ENCODE data around the gene ETV6. TPM values are rescaled to one million over a fixed set of nuclear protein-coding genes. Genes with fewer than 3 reads are reported as not detected.
A peak's percentile ranks its signal among the peaks of the same experiment; 100 is the strongest.

ETV6 gene
- total RNA-seq, 6 experiments from 2014 or later: 14.6 to 20.5 (median 16.6) TPM

DNA sequence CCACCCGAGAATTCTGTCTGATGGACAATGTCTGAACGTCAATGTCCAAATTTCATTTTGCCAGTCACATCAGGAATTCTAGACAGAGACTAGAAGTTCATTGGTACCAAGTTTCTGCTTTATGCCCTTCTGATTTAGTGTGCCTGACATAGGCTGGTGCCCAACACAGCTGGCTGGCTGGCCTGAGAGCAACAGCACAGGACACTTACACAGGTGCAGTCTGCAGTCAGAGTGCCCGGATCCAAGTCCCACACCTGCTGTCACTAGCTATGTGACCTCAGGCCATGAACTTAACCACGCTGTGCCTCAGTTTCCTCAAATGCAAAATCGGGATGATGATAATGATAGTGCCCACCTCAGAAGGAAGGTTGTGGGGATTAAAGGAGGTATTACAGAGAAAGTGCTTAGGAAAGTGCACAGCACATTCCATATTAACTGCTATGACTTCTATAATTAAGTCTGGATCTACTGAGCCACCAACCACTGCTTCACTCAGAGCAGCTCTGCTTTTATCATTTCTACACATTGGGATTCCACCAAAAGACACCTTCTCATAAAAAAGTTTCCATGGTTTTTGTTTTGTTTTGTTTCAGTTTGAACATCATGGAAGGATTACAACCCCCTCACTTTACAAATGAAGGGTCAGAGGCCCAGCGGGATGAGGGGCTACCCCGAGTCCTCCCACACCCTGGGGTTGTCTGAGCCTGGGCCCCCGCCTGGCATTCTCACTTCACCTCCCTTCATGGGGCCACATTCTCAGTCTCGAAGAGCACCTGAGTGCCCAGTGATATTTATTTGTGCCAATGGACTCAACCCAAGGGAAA lies 252.4 kb downstream of the ETV6 start:
- Mint-ChIP-seq H3K36me3 (ENCODE audit: low read depth) (peaks cover 4% of the 10 kb centered on the region), H3K27me3 (ENCODE audit: insufficient read depth) (peaks cover 3% of the 10 kb centered on the region), H3K4me1 (ENCODE audit: low read depth) (peaks cover 35% of the 10 kb centered on the region), H3K27ac (no peak overlapping the region), H3K4me3 (no peak overlapping the region), H3K9me3 (no peaks in the 10 kb centered on the region; the same call in 1 of the 2 replicates)
- no peak for TF ChIP-seq CTCF (IDR thresholded peaks at IDR 0.05)
- DNase-seq: no peak

- H3K36me3 Mint-ChIP-seq (ENCODE audit: low read depth): peaks cover under 1% of the 10 kb centered on the region
- no peak for TF ChIP-seq CTCF (IDR thresholded peaks at IDR 0.05)
- H3K4me3 Mint-ChIP-seq: no peak overlapping the region
- H3K27ac Mint-ChIP-seq: no peak overlapping the region
- H3K27me3 Mint-ChIP-seq (ENCODE audit: insufficient read depth): peaks cover 3% of the 10 kb centered on the region; the same call in 1 of the 2 replicates
- no peaks in the 10 kb centered on the region; the same call in none of the 2 replicates for H3K9me3 Mint-ChIP-seq
- no peak for DNase-seq
- H3K4me1 Mint-ChIP-seq (ENCODE audit: low read depth): peaks cover 38% of the 10 kb centered on the region
Observed at GRCh38 chr12:11902525-11902875, 253.0 kb downstream of the ETV6 start.

- no peak overlapping the region for H3K27ac Mint-ChIP-seq
- no peaks in the 10 kb centered on the region for H3K36me3 Mint-ChIP-seq (ENCODE audit: low read depth)
- DNase-seq: no peak
- peaks cover 25% of the 10 kb centered on the region for H3K4me1 Mint-ChIP-seq (ENCODE audit: low read depth)
- H3K27me3 Mint-ChIP-seq (ENCODE audit: insufficient read depth): 0 out of 2 replicates have a peak, but pooled peaks cover 3% of the 10 kb centered on the region
- H3K4me3 Mint-ChIP-seq: no peak overlapping the region
- no peak for TF ChIP-seq CTCF (IDR thresholded peaks at IDR 0.05)
- H3K9me3 Mint-ChIP-seq: peaks cover 8% of the 10 kb centered on the region
Observed at GRCh38 chr12:11904124-11904523, 254.7 kb downstream of the ETV6 start.

DNA sequence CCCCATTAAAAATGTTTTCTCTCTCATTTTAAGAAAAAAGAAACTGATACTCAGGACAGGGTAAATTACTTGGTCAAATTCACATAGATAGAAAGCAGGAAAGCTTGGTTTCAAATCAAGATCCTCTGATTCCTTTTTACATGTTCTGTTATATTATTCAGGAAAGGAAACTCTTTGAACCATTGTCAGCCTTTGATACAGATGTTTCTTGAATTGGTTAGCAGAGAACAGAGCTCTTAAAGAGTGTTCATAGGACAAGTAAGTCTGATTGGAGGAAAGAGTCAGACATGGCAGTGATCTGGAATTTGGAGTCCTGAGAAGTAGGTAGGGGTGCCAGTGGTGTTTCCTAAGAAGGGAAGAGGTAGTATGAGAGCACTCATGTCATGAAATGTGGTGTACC lies 256.1 kb downstream of the ETV6 start:
- no peak overlapping the region for H3K27ac Mint-ChIP-seq
- H3K4me3 Mint-ChIP-seq: no peak overlapping the region
- peaks cover 10% of the 10 kb centered on the region for H3K27me3 Mint-ChIP-seq (ENCODE audit: insufficient read depth)
- peaks cover 21% of the 10 kb centered on the region for H3K4me1 Mint-ChIP-seq (ENCODE audit: low read depth)
- H3K36me3 Mint-ChIP-seq (ENCODE audit: low read depth): peaks cover 8% of the 10 kb centered on the region; the same call in 1 of the 2 replicates
- H3K9me3 Mint-ChIP-seq: peaks cover 12% of the 10 kb centered on the region
- DNase-seq: no peak
- TF ChIP-seq CTCF (IDR thresholded peaks at IDR 0.05): no peak

DNA sequence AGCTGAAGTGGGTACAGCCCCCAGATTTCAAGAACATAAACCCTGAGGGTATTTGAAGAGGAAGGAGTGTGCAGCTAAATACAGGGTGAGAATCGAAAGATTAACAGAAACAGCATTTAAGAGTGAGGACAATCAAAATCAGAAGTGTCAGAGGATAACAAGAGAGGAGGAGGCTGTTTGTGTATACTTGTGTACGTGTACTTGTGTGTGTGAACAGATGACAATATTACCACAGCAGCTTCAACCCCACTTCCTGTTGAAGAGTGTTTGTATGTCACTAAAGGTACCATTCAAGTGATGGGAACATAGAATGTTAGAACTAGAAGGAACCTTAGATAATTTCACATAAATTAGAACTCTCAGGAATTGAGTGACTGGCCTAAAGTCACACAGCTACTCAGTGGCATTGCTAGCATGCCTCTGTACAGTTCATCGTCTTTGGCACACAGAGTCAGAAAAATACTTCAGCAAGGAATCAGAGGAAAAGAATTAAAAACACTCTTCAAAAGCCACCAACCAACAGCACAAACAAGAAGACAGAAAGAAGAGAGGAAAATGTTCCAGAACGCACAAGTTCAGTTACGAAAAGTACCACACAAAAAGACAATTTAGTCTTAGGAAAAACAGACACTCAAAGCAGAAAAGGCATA lies 256.9 kb downstream of the ETV6 start:
- peak overlapping the region; percentile 57 for H3K27ac Mint-ChIP-seq
- H3K4me3 Mint-ChIP-seq: peak overlapping the region; percentile 71
- DNase-seq: peak; percentile 68
- peaks cover 12% of the 10 kb centered on the region for H3K27me3 Mint-ChIP-seq (ENCODE audit: insufficient read depth)
- H3K9me3 Mint-ChIP-seq: peaks cover 14% of the 10 kb centered on the region
- TF ChIP-seq CTCF (IDR thresholded peaks at IDR 0.05): no peak
- H3K36me3 Mint-ChIP-seq (ENCODE audit: low read depth): peaks cover 9% of the 10 kb centered on the region; the same call in 1 of the 2 replicates
- peaks cover 21% of the 10 kb centered on the region for H3K4me1 Mint-ChIP-seq (ENCODE audit: low read depth)

All from HFFc6 (cell line).